SK-N-SH (cell line): ENCODE measurements around the gene RGS10.

Experiments
- CHD2 ChIP-seq: fragments of 150-350 bp; IDR thresholded peaks from 2 replicates; pipeline ENCODE4 v1.6.1; 2018; ENCODE audit warnings: low read length; ENCODE audit not compliant: partially characterized antibody
- EP300 ChIP-seq, 2 experiments: IDR thresholded peaks; 2 replicates each; pipeline versions ENCODE4 v1.4.0 to v1.6.1; 2012; ENCODE audit warnings: borderline replicate concordance in 1 of 2, low read depth in 1 of 2, low read length in 1 of 2
- EZH2phosphoT487 ChIP-seq: fragments of 200-600 bp; sonication (generic); IDR thresholded peaks from 2 replicates; pipeline ENCODE4 v1.6.1; 2017; ENCODE audit warnings: low read depth, mixed run types, mild to moderate bottlenecking, antibody characterized with exemption, moderate library complexity, borderline replicate concordance
- GABPA ChIP-seq: IDR thresholded peaks from 2 replicates; pipeline ENCODE4 v1.4.0; 2012; ENCODE audit warnings: low read depth, mild to moderate bottlenecking
- NRF1 ChIP-seq: IDR thresholded peaks from 2 replicates; pipeline ENCODE4 v1.6.1; 2012; ENCODE audit warnings: low read depth, mild to moderate bottlenecking, low read length
- POLR2AphosphoS5 ChIP-seq: IDR thresholded peaks from 2 replicates; pipeline ENCODE4 v1.6.1; 2012; ENCODE audit warnings: low read depth, low read length
- REST ChIP-seq: IDR thresholded peaks from 2 replicates; pipeline ENCODE4 v1.6.1; 2012; ENCODE audit warnings: mild to moderate bottlenecking, low read depth, low read length, moderate library complexity
- SMC3 ChIP-seq: IDR thresholded peaks from 2 replicates; pipeline ENCODE4 v1.6.1; 2012; ENCODE audit warnings: low read depth, low read length, improper control_type of control experiment
- USF2 ChIP-seq: fragments of 150-350 bp; IDR thresholded peaks from 2 replicates; pipeline ENCODE4 v1.6.1; 2017; ENCODE audit warnings: antibody characterized with exemption, low read length, low read depth, borderline replicate concordance
- TF ChIP-seq, protein P1 (sequence below): fragments of 200-600 bp; sonication (generic); IDR thresholded peaks from 2 replicates; pipeline ENCODE4 v1.6.1; 2017; ENCODE audit warnings: antibody characterized with exemption, mild to moderate bottlenecking, moderate library complexity
- TF ChIP-seq, protein P2 (sequence below): IDR thresholded peaks from 2 replicates; pipeline ENCODE4; 2012

GRCh38 chr10:119462773-119463172, 79.7 kb downstream of the RGS10 start:
- TF ChIP-seq, protein P1, sequence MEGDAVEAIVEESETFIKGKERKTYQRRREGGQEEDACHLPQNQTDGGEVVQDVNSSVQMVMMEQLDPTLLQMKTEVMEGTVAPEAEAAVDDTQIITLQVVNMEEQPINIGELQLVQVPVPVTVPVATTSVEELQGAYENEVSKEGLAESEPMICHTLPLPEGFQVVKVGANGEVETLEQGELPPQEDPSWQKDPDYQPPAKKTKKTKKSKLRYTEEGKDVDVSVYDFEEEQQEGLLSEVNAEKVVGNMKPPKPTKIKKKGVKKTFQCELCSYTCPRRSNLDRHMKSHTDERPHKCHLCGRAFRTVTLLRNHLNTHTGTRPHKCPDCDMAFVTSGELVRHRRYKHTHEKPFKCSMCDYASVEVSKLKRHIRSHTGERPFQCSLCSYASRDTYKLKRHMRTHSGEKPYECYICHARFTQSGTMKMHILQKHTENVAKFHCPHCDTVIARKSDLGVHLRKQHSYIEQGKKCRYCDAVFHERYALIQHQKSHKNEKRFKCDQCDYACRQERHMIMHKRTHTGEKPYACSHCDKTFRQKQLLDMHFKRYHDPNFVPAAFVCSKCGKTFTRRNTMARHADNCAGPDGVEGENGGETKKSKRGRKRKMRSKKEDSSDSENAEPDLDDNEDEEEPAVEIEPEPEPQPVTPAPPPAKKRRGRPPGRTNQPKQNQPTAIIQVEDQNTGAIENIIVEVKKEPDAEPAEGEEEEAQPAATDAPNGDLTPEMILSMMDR, result no peak
- TF ChIP-seq REST (no peak), USF2 (no peak), POLR2AphosphoS5 (no peak), EZH2phosphoT487 (no peak), NRF1 (no peak), SMC3 (no peak), CHD2 (no peak), GABPA (no peak), EP300 (IDR thresholded peaks at IDR 0.05; ENCODE audit: borderline replicate concordance in 1 of 2, low read depth in 1 of 2, low read length in 1 of 2) (no peak)
- TF ChIP-seq, protein P2, sequence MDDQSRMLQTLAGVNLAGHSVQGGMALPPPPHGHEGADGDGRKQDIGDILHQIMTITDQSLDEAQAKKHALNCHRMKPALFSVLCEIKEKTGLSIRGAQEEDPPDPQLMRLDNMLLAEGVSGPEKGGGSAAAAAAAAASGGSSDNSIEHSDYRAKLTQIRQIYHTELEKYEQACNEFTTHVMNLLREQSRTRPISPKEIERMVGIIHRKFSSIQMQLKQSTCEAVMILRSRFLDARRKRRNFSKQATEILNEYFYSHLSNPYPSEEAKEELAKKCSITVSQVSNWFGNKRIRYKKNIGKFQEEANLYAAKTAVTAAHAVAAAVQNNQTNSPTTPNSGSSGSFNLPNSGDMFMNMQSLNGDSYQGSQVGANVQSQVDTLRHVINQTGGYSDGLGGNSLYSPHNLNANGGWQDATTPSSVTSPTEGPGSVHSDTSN, result no peak
